ENCODE measurements around the gene MLLT10. TPM values are rescaled to one million over a fixed set of nuclear protein-coding genes. Genes with fewer than 3 reads are reported as not detected.
A peak's percentile ranks its signal among the peaks of the same experiment; 100 is the strongest.

The MLLT10 gene
- total RNA-seq, 1 donor, result 37.6 TPM

DNA sequence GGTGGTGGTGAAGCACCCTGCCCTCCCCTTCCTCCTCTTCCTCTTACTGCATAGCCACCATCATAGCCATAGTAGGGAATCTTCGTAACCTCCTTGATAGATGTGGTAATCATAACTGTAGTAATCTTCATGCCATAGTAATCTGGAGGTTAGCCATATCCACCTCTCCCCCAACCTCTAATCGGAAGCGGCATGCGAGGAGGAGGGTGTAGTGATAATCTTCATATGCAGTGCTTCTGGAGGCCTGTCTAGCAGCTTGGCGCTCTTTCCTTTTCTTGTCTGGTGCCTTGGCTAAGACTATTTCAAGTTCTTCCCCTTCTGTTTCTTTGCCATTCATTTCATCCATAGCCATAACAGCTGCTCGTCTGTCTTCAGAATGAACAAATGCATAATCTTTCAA, 90.9 kb downstream of the MLLT10 start:
- H3K9me3 ChIP-seq (ENCODE audit: low read depth, low read length), result no peaks in the 10 kb centered on the region
- H3K4me2 ChIP-seq (ENCODE audit: insufficient read depth, low read length), result no peak overlapping the region
- no peak overlapping the region for H3K4me3 ChIP-seq (ENCODE audit: insufficient read depth, low read length)
- no peaks in the 10 kb centered on the region for H3K4me1 ChIP-seq (ENCODE audit: insufficient read depth, low read length)
- peaks cover 9% of the 10 kb centered on the region for H3K79me2 ChIP-seq (ENCODE audit: insufficient read depth, low read length)
- H2AFZ ChIP-seq (ENCODE audit: low read length), result no peak overlapping the region
- H3K36me3 ChIP-seq (ENCODE audit: insufficient read depth, low read length), result peaks cover 15% of the 10 kb centered on the region
- TF ChIP-seq, protein P1, sequence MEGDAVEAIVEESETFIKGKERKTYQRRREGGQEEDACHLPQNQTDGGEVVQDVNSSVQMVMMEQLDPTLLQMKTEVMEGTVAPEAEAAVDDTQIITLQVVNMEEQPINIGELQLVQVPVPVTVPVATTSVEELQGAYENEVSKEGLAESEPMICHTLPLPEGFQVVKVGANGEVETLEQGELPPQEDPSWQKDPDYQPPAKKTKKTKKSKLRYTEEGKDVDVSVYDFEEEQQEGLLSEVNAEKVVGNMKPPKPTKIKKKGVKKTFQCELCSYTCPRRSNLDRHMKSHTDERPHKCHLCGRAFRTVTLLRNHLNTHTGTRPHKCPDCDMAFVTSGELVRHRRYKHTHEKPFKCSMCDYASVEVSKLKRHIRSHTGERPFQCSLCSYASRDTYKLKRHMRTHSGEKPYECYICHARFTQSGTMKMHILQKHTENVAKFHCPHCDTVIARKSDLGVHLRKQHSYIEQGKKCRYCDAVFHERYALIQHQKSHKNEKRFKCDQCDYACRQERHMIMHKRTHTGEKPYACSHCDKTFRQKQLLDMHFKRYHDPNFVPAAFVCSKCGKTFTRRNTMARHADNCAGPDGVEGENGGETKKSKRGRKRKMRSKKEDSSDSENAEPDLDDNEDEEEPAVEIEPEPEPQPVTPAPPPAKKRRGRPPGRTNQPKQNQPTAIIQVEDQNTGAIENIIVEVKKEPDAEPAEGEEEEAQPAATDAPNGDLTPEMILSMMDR (IDR thresholded peaks at IDR 0.05; ENCODE audit: extremely low read depth, low read depth, low read length), result no peak
- no peaks in the 10 kb centered on the region for H4K20me1 ChIP-seq (ENCODE audit: insufficient read depth, low read length)
- H3K27me3 ChIP-seq (ENCODE audit: insufficient read depth, low read length), result no peaks in the 10 kb centered on the region
- no peak for DNase-seq (ENCODE audit: insufficient read length, low spot score, missing footprints)
- no peak overlapping the region for H3K27ac ChIP-seq (ENCODE audit: low read depth, low read length)

DNA sequence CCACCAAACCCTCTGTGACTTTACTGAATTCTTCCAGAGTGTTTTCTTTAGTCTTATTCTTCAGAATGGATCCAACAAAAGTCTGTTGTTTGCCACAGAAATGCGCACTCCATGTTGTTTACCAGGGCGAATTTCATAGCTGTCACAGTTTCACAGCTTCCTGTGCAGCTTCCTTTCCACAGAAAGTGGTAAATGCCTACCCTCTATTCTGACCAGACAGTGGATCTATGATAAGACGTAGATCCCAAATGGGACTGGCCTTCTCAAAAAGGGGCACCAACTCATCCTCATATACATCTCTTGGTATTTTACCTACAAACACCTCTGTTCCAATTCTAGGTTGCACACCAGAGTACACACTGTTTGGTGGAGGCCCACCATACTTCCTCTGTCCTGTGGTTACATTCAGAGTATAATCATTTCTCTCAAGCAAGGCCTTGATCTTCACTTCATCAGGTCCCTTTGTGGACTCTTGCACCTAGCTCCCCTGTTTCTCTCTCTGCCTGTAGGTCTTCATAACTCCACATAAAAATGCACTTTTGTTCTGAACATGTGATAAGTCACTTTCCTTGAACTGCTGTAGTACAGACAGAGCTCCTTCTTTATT, 91.7 kb downstream of the MLLT10 start:
- H3K4me1 ChIP-seq (ENCODE audit: insufficient read depth, low read length), result no peaks in the 10 kb centered on the region
- no peaks in the 10 kb centered on the region for H3K27me3 ChIP-seq (ENCODE audit: insufficient read depth, low read length)
- H3K4me3 ChIP-seq (ENCODE audit: insufficient read depth, low read length), result no peak overlapping the region
- no peaks in the 10 kb centered on the region for H4K20me1 ChIP-seq (ENCODE audit: insufficient read depth, low read length)
- H3K4me2 ChIP-seq (ENCODE audit: insufficient read depth, low read length), result no peak overlapping the region
- no peak for DNase-seq (ENCODE audit: insufficient read length, low spot score, missing footprints)
- H2AFZ ChIP-seq (ENCODE audit: low read length), result no peak overlapping the region
- TF ChIP-seq, protein P1 (IDR thresholded peaks at IDR 0.05; ENCODE audit: extremely low read depth, low read depth, low read length), result no peak
- peaks cover 16% of the 10 kb centered on the region for H3K79me2 ChIP-seq (ENCODE audit: insufficient read depth, low read length)
- peaks cover 15% of the 10 kb centered on the region for H3K36me3 ChIP-seq (ENCODE audit: insufficient read depth, low read length)
- no peaks in the 10 kb centered on the region for H3K9me3 ChIP-seq (ENCODE audit: low read depth, low read length)
- no peak overlapping the region for H3K27ac ChIP-seq (ENCODE audit: low read depth, low read length)

DNA sequence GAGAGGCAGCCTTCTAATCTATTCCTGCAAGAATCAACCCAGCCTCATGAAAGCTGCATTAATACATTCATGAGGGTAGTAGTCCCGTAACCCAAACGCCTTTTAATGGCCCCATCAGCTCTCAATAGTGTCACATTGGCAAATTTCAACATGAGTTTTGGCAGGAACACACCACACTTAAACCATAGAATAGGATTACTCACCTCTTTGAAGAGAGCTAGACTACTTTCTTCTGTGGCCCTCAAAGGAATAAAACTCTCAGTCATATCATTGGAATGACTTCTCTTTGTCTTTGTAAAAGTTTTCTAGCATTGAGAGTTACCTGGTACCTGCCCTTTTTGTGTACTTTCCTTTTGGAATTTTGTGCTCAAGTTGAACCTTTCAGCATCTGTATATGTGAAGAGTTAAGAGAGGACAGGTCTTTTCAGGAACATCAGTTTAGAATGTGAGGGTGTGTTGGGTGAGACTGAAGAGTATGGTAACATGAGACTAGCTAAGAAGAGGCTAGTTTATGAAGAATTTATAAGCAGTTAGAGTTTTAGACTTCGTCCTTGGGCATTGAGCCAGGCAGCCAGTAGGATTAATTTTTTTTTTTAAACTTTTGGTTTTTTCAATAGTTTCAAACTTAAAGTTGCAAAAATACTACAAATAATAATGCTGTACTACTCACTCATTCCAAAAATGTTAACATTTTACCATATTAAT, 92.6 kb downstream of the MLLT10 start:
- peak; percentile 76 for DNase-seq (ENCODE audit: insufficient read length, low spot score, missing footprints)
- no peaks in the 10 kb centered on the region for H4K20me1 ChIP-seq (ENCODE audit: insufficient read depth, low read length)
- no peak overlapping the region for H3K4me2 ChIP-seq (ENCODE audit: insufficient read depth, low read length)
- H3K79me2 ChIP-seq (ENCODE audit: insufficient read depth, low read length), result peaks cover 20% of the 10 kb centered on the region
- no peaks in the 10 kb centered on the region for H3K9me3 ChIP-seq (ENCODE audit: low read depth, low read length)
- H3K36me3 ChIP-seq (ENCODE audit: insufficient read depth, low read length), result peaks cover 15% of the 10 kb centered on the region
- no peak overlapping the region for H3K4me3 ChIP-seq (ENCODE audit: insufficient read depth, low read length)
- no peaks in the 10 kb centered on the region for H3K4me1 ChIP-seq (ENCODE audit: insufficient read depth, low read length)
- no peak overlapping the region for H3K27ac ChIP-seq (ENCODE audit: low read depth, low read length)
- no peaks in the 10 kb centered on the region for H3K27me3 ChIP-seq (ENCODE audit: insufficient read depth, low read length)
- TF ChIP-seq, protein P1 (IDR thresholded peaks at IDR 0.05; ENCODE audit: extremely low read depth, low read depth, low read length), result no peak
- H2AFZ ChIP-seq (ENCODE audit: low read length), result no peak overlapping the region

DNA sequence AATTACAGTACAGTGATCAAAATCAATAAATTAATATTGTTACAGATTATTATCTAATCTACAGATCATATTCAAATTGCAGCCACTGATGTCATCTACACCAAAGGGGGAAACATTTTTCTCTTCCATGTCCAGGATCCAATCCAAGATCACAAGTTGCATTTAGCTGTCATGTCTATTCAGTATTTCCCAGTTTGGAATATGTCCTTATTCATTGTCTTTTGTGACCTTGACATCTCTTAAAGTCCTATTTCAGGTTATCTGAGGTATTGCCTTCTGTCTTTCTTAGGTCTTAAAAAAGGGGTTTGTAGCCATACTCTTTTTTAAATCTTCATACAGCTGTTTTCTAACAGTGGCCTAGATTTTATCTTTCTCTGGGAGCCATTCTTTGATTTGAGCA, 93.3 kb downstream of the MLLT10 start:
- H3K9me3 ChIP-seq (ENCODE audit: low read depth, low read length), result no peaks in the 10 kb centered on the region
- peaks cover 21% of the 10 kb centered on the region for H3K79me2 ChIP-seq (ENCODE audit: insufficient read depth, low read length)

More for the DNA sequence above, 93.3 kb downstream of the MLLT10 start:
- H3K4me1 ChIP-seq (ENCODE audit: insufficient read depth, low read length), result no peaks in the 10 kb centered on the region
- TF ChIP-seq, protein P1 (IDR thresholded peaks at IDR 0.05; ENCODE audit: extremely low read depth, low read depth, low read length), result no peak
- H3K4me2 ChIP-seq (ENCODE audit: insufficient read depth, low read length), result no peak overlapping the region
- no peaks in the 10 kb centered on the region for H3K27me3 ChIP-seq (ENCODE audit: insufficient read depth, low read length)
- no peak for DNase-seq (ENCODE audit: insufficient read length, low spot score, missing footprints)
- H4K20me1 ChIP-seq (ENCODE audit: insufficient read depth, low read length), result no peaks in the 10 kb centered on the region
- peaks cover 15% of the 10 kb centered on the region for H3K36me3 ChIP-seq (ENCODE audit: insufficient read depth, low read length)
- H2AFZ ChIP-seq (ENCODE audit: low read length), result no peak overlapping the region
- H3K27ac ChIP-seq (ENCODE audit: low read depth, low read length), result no peak overlapping the region
- no peak overlapping the region for H3K4me3 ChIP-seq (ENCODE audit: insufficient read depth, low read length)

All from osteoblast (primary cell).